Effector memory CD8-positive, alpha-beta T cell (primary cell): Measurements from ENCODE around the gene FAM149B1.
A peak's percentile ranks its signal among the peaks of the same experiment; 100 is the strongest.

Experiments used
- ATAC-seq: fragments of 150-1000 bp; cut with Tn5 transposase; replicated peaks from 2 replicates; pipeline ENCODE4 v1.10.0; 2021; ENCODE audit warnings: mild to moderate bottlenecking, moderate library complexity
- DNase-seq, 3 experiments: peaks; one replicate each; pipeline ENCODE4 v3.0.0; 2021
- H3K27ac Mint-ChIP-seq, 2 donors: one replicate each; pipeline ENCODE4 v1.8.0; 2022; ENCODE audit warnings: mild to moderate bottlenecking in 2 of 2, mixed read lengths in 2 of 2, moderate library complexity in 2 of 2
- H3K27me3 Mint-ChIP-seq, 2 donors: one replicate each; pipeline ENCODE4 v1.8.0; 2022; ENCODE audit warnings: mixed read lengths in 2 of 2
- H3K36me3 Mint-ChIP-seq: one replicate; pipeline ENCODE4 v1.8.0; 2022; ENCODE audit warnings: mild to moderate bottlenecking, moderate library complexity, mixed read lengths; ENCODE audit not compliant: insufficient read depth
- H3K4me1 Mint-ChIP-seq, 2 donors: one replicate each; pipeline ENCODE4 v1.8.0; 2022; ENCODE audit warnings: low read depth in 2 of 2, mixed read lengths in 2 of 2
- H3K4me3 Mint-ChIP-seq, 2 donors: one replicate each; pipeline ENCODE4 v1.8.0; 2022; ENCODE audit warnings: mild to moderate bottlenecking in 2 of 2, mixed read lengths in 2 of 2, moderate library complexity in 2 of 2
- H3K9me3 Mint-ChIP-seq, 2 donors: one replicate each; pipeline ENCODE4 v1.8.0; 2022; ENCODE audit warnings: mixed read lengths in 2 of 2

FAM149B1 gene

DNA sequence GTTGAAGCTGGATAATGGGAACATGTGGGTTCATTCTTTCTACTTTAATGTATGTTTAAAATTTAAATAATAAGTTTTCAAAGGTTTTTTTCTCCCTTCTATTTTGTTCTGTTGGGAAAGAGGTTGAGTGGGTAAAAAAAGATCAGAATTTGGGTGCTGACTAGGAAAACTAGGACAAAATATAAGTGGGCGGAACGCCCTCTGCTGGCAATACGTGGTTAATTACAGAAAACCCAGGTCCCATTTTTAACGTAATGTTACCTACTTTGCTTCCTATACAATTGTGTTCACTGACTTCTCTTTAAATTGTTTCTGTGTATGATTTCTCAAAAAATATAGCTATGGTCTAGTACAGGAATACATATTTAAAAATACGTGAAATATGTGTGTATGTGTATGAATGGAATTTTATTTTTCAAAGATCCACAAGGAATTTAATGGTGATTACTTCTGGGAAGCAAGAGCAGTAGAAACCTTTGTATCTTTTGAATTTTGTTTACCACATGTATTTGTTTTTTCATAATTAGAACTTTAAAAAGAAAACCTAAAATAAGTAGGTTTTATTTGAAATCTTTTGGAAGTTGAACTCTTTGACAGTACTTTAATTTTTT, 8.8 kb upstream of the FAM149B1 start:
- Mint-ChIP-seq H3K27ac (no peak overlapping the region), H3K27me3 (no peaks in the 10 kb centered on the region), H3K4me1 (peaks cover 18 to 30% of the 10 kb centered on the region in 2 donors), H3K4me3 (no peak overlapping the region), H3K9me3 (no peaks in the 10 kb centered on the region), H3K36me3 (peaks cover 59% of the 10 kb centered on the region)
- DNase-seq (peak; percentile 39 to 53 (median 50)), ATAC-seq (peak; percentile 78)

DNA sequence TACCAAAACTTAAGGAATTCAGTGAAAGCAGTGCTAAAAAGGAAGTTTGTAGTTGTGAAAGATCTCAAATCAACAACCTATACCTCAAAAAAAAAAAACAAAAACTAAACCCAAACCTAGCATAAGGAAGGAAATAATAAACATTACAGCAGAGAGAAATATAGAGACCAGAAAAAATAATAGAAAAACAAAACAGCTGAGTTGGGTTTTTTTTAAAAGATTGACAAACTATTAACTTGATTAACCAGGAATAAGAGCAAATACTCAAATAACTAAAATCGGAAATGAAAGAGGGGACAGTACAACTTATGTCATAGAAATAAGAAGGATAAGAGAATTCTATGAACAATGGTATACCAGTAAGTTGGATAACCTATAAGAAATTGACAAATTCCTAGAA, 6.8 kb upstream of the FAM149B1 start:
- H3K27ac Mint-ChIP-seq = peak overlapping the region in 1 of 2 donors; percentile 24
- H3K27me3 Mint-ChIP-seq = no peaks in the 10 kb centered on the region
- no peaks in the 10 kb centered on the region for H3K9me3 Mint-ChIP-seq
- DNase-seq = no peak
- H3K36me3 Mint-ChIP-seq = peaks cover 44% of the 10 kb centered on the region
- no peak for ATAC-seq
- H3K4me1 Mint-ChIP-seq = peaks cover 23 to 39% of the 10 kb centered on the region in 2 donors
- peak overlapping the region in 1 of 2 donors; percentile 26 for H3K4me3 Mint-ChIP-seq

DNA sequence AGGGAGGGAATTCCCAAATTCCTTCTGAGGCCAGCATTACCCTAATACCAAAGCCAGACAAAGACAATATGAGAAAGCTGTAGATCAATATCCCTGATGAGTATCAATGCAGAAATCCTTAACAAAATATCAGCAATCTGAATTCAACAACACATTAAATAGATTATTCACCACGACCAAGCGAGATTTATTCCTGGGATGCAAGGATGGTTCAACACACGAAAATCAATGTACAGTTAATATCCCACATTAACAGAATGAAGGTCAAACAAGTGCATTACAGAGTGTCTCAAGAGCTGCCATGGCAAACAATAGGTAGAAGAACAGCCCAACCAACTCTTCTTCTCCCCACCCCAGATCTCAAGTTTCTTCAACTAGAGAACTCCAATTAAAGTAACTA, 6.3 kb upstream of the FAM149B1 start:
- ATAC-seq = no peak
- DNase-seq = no peak
- Mint-ChIP-seq H3K27me3 (no peaks in the 10 kb centered on the region), H3K27ac (no peak overlapping the region), H3K4me1 (peaks cover 26 to 42% of the 10 kb centered on the region in 2 donors), H3K36me3 (peaks cover 38% of the 10 kb centered on the region), H3K9me3 (no peaks in the 10 kb centered on the region), H3K4me3 (peak overlapping the region in 1 of 2 donors; percentile 26)

DNA sequence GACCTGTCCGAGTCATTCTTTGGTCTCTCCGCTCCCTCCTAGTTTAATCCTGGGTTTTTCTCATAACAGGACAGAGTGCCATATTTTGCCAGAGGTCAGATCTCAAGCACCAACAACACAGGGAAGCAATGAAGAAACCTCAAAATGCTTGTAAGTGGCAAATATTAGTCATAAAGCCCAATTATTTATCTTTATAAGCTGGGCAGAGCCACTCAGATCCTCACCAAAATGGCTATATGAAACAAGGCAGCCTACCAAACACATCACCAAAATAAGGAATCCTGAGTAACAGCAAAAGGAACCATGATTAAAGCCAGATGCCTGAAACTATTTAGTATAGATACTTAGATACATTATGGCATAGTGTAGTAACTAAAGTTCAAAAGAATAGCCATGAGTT, 4.8 kb upstream of the FAM149B1 start:
- H3K9me3 Mint-ChIP-seq = no peaks in the 10 kb centered on the region
- peaks cover 42% of the 10 kb centered on the region for H3K36me3 Mint-ChIP-seq
- H3K4me1 Mint-ChIP-seq = peaks cover 38 to 54% of the 10 kb centered on the region in 2 donors
- no peaks in the 10 kb centered on the region for H3K27me3 Mint-ChIP-seq
- H3K4me3 Mint-ChIP-seq = no peak overlapping the region
- H3K27ac Mint-ChIP-seq = peak overlapping the region in 1 of 2 donors; percentile 62
- no peak for ATAC-seq
- DNase-seq = no peak

DNA sequence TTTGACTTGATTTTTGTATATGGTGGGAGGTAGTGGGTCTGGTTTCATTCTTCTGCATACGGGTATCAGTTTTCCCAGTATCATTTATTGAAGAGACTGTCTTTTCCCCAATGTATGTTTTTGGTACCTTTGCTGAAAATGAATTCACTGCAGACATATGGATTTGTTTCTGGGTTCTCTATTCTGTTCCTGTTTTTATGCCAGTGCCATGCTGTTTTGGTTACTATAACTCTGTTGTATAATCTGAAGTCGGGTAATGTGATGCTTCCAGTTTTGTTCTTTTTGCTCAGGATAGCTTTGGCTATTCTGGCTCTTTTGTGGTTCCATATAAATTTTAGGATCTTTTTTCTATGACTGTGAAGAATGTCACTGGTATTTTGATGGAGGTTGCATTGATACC, 947 bp upstream of the FAM149B1 start:
- H3K27ac Mint-ChIP-seq = peak overlapping the region; percentile 98 to 100
- H3K27me3 Mint-ChIP-seq = no peaks in the 10 kb centered on the region
- peak overlapping the region; percentile 96 to 99 for H3K4me3 Mint-ChIP-seq
- H3K4me1 Mint-ChIP-seq = peaks cover 29 to 47% of the 10 kb centered on the region in 2 donors
- ATAC-seq (no peak), DNase-seq (no peak)
- H3K36me3 Mint-ChIP-seq = peaks cover 20% of the 10 kb centered on the region
- no peaks in the 10 kb centered on the region for H3K9me3 Mint-ChIP-seq

DNA sequence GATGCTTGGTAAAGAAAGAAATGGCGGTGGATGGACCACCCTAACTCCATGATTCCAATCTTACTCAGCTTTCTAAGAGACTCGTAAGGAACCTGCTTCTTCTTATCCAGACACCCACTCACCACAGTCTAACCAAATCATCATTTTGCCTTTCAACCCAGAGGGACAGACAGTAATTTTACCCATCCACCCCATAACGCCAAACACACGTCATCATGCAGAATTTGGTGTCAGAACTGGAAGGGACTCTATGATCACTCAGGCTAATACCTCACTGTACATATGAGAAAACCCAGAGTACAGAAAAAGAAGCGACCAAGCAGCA, 499 bp upstream of the FAM149B1 start:
- no peaks in the 10 kb centered on the region for H3K27me3 Mint-ChIP-seq
- no peak for DNase-seq
- H3K4me1 Mint-ChIP-seq = peaks cover 26 to 44% of the 10 kb centered on the region in 2 donors
- ATAC-seq = peak; percentile 13
- H3K9me3 Mint-ChIP-seq = no peaks in the 10 kb centered on the region
- H3K36me3 Mint-ChIP-seq = peaks cover 16% of the 10 kb centered on the region
- peak overlapping the region; percentile 96 to 99 for H3K4me3 Mint-ChIP-seq
- peak overlapping the region; percentile 98 to 100 for H3K27ac Mint-ChIP-seq

DNA sequence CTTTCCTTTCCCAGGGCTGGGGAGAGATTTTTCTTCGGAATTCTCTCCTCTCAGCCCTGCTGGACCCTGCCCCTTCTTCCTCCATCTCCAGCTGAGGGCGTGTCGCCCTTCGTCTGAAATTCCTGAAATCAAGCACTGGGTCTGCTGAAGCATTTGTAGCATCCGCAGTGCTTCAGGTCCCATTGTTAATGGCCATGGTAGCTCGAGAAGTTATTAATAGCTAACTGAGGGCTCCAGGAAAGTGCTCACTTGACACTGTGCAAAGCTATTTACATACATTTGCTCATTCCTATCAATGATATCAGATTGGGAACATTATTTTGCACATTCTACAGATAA, 515 bp downstream of the FAM149B1 start:
- H3K9me3 Mint-ChIP-seq = no peaks in the 10 kb centered on the region
- peak overlapping the region; percentile 98 to 100 for H3K27ac Mint-ChIP-seq
- peaks cover 15% of the 10 kb centered on the region for H3K36me3 Mint-ChIP-seq
- ATAC-seq (peak; percentile 6), DNase-seq (no peak)
- peak overlapping the region; percentile 96 to 99 for H3K4me3 Mint-ChIP-seq
- H3K27me3 Mint-ChIP-seq = no peaks in the 10 kb centered on the region
- peaks cover 22 to 37% of the 10 kb centered on the region in 2 donors for H3K4me1 Mint-ChIP-seq

DNA sequence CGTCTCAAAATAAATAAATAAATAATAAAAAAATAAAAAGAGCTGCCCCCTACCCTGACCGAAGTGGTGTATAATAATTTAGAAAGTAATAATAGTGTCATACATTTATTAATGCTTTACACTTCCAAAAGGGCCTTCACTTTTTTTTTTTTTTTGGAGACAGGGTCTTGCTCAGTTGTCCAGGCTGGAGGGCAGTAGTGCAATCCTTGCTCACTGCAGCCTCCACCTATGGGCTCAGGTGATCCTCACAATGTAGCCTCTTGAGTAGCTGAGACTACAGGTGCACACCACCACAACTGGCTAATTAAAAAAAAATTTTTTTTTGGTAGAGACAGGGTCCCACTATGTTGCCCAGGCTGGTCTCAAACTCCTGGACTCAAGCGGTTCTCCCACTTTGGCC, 1.4 kb downstream of the FAM149B1 start:
- Mint-ChIP-seq H3K27me3 (no peaks in the 10 kb centered on the region), H3K4me1 (peaks cover 20 to 33% of the 10 kb centered on the region in 2 donors), H3K4me3 (peak overlapping the region in 1 of 2 donors; percentile 47), H3K27ac (no peak overlapping the region), H3K36me3 (peaks cover 12% of the 10 kb centered on the region), H3K9me3 (no peaks in the 10 kb centered on the region)
- ATAC-seq (no peak), DNase-seq (no peak)

DNA sequence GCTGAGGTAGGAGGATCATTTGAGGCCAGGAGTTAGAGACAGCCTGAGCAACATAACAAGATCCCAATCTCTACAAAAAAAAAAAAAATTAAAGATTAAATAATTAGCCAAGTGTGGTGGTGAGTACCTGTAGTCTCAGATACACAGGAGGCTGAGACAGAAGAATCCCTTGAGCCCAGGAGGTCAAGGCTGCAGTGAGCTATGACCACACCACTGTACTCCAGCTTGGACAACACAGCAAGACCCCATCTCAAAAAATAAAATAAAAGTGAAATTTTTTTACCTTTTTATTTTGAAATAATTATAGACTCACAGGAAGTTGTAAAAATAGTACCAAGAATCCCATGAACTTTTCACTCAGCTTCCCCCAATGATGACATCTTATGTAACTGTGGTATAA, 4.9 kb downstream of the FAM149B1 start:
- DNase-seq (no peak), ATAC-seq (no peak)
- Mint-ChIP-seq H3K27ac (peak overlapping the region in 1 of 2 donors; percentile 51), H3K4me1 (peaks cover under 1 to 6% of the 10 kb centered on the region in 2 donors), H3K4me3 (no peak overlapping the region), H3K27me3 (no peaks in the 10 kb centered on the region), H3K36me3 (peaks cover 6% of the 10 kb centered on the region), H3K9me3 (no peaks in the 10 kb centered on the region)

DNA sequence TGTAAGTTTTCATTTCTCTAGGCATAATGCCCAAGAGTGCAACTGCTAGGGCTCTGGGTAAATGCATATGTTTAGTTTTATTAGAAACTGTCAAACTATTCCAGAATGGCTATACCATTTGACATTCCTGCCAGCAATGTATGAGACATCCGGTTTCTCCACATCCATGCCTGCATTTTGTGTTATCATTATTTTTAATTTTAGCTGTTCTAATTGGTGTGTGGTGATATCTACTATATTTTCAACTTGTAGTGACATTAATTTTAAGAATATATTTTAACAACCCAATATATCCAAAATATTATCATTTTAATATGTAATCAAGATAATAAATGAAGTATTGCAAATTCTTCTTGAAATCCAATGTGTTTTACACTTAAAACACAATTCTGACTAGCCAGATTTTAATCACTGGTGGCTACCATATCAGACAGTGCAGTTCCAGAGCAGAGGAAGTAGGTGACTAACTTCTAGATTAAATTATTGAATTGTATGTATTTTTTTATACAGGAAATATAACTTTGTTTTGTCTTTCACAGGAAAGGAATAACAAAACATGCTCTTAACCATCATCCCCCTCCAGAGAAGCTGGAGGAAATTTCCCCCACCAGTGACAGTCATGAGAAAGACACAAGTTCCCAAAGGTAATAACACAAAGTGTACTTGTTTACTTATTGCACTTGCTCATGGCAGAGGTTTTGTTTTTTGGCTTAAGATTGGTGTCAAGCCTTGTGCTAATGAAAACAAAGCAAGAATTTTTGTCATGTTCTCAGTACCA, 6.4 kb downstream of the FAM149B1 start:
- Mint-ChIP-seq H3K27ac (no peak overlapping the region), H3K4me3 (no peak overlapping the region), H3K36me3 (peaks cover 8% of the 10 kb centered on the region), H3K27me3 (no peaks in the 10 kb centered on the region), H3K4me1 (no peaks in the 10 kb centered on the region), H3K9me3 (no peaks in the 10 kb centered on the region)
- ATAC-seq (no peak), DNase-seq (no peak)

DNA sequence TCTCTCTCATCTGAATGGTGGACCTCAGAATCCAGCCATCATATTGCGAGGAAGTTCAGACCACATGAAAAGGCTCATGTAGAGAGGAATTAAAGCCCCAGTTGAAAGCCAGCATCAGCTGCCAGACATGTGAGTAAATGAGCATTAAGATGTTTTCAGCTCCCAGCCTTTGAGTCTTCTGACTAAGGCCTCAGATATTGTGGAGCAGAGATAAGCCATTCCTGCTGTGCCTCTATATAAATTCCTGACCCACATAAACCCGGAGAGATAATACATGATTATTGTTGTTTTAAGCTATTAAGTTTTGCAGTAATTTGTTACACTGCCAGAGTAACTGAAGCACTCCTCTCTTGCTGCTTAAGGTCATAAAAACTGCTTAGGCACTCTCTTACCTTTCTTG, 14.6 kb downstream of the FAM149B1 start:
- DNase-seq (no peak), ATAC-seq (no peak)
- Mint-ChIP-seq H3K27ac (no peak overlapping the region), H3K9me3 (no peaks in the 10 kb centered on the region), H3K4me1 (no peaks in the 10 kb centered on the region), H3K4me3 (no peak overlapping the region), H3K27me3 (no peaks in the 10 kb centered on the region), H3K36me3 (peaks cover 14% of the 10 kb centered on the region)

DNA sequence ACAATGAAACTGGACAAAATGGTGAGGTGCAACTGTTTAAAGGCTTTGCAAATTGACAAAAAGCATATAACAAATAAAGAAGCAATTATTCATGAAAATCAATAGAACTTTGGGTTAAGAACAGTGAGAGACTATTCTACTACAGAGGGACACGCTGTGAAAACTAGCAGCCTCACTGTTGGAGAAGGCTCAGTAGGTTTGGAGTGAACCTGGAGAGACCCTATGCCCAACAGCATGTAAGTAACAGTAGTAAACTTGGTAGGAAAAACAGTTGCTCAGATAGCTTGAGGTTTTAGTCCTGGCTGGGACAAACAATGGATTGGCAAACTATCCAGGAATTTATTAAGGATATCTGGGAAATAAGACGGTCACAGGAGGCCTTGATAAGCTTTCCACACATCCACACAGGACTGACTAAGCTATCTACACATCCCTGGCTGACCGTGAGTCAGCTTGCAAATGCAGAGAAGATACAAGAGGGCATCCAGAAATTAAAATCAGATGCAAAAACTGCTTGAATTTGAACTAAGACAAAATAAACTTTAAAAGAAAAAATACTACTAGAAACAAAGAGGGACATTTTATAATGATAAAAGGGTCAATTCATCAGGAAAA, 15.9 kb downstream of the FAM149B1 start:
- Mint-ChIP-seq H3K27me3 (no peaks in the 10 kb centered on the region), H3K36me3 (peaks cover 14% of the 10 kb centered on the region), H3K9me3 (no peaks in the 10 kb centered on the region), H3K27ac (no peak overlapping the region), H3K4me1 (no peaks in the 10 kb centered on the region), H3K4me3 (no peak overlapping the region)
- DNase-seq (no peak), ATAC-seq (no peak)

DNA sequence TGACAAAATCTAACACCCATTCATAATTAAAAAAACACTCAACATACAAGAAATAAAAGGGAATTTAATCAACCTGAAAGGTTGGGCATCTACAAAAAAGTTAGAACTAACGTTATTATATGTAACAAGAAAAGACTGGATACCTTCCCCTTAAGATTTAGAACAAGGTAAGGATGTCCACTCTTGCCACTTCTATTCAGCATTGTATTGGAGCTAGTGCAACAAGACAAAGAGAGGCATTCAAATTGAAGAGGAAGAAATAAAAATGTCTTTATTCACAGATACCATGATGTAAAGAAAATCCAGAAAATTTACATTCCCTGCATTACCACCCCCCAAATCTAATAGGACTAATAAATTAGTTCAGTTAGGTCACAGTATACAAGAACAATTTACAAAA, 18.3 kb downstream of the FAM149B1 start:
- Mint-ChIP-seq H3K9me3 (no peaks in the 10 kb centered on the region), H3K4me1 (no peaks in the 10 kb centered on the region), H3K27ac (no peak overlapping the region), H3K4me3 (no peak overlapping the region), H3K36me3 (peaks cover 5% of the 10 kb centered on the region), H3K27me3 (no peaks in the 10 kb centered on the region)
- ATAC-seq (no peak), DNase-seq (no peak)

DNA sequence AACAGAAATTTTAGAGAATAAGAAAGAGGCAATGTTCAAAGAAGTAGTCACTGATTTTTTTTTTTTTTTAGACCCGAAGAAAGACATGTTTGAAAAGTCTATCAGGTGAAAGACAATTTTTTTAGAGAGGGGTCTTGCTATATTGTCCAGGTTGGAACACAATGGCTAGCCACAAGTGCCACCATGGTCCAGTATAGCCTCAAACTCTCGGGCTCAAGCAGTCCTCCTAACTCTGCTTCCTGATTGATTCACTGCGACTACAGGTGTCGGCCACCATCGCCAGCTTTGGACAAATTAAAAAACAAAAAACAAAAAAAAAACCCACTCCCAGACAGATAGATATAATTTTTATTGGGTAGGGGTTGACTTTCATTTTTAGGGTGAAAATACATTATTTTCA, 22.3 kb downstream of the FAM149B1 start:
- no peaks in the 10 kb centered on the region for H3K4me1 Mint-ChIP-seq
- no peaks in the 10 kb centered on the region for H3K27me3 Mint-ChIP-seq
- peaks cover 12% of the 10 kb centered on the region for H3K36me3 Mint-ChIP-seq
- ATAC-seq = no peak
- H3K27ac Mint-ChIP-seq = no peak overlapping the region
- H3K9me3 Mint-ChIP-seq = no peaks in the 10 kb centered on the region
- DNase-seq = no peak
- H3K4me3 Mint-ChIP-seq = no peak overlapping the region
